Measurements from ENCODE around the gene SDK2.

Gene SDK2

GRCh38 chr17:73410586-73411312 lies 233.5 kb downstream of the SDK2 start:
- no peak for DNase-seq

DNA sequence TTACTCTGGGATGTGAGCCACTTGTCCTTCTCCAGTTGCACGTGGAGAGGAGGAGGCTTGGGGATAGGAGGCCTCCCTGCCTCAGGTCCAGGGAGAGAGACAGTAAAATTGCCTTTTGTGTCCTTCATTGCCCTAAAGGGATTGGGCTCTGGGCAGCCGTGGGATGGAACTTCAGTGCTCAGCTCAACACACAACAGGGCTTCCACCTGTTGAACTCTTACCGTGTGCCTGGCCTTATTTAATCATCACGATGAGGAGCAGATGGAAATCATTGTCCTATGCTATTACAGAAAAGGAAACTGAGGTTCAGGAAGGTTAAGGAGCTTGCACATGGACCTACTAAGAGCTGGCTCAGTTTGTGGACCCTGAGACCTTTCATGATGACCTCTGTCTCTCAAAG lies 240.0 kb downstream of the SDK2 start:
- peak; percentile 94 for DNase-seq

GRCh38 chr17:73402466-73402865 lies 241.8 kb downstream of the SDK2 start:
- no peak for DNase-seq

GRCh38 chr17:73401911-73402310 lies 242.3 kb downstream of the SDK2 start:
- peak; percentile 37 for DNase-seq

DNA sequence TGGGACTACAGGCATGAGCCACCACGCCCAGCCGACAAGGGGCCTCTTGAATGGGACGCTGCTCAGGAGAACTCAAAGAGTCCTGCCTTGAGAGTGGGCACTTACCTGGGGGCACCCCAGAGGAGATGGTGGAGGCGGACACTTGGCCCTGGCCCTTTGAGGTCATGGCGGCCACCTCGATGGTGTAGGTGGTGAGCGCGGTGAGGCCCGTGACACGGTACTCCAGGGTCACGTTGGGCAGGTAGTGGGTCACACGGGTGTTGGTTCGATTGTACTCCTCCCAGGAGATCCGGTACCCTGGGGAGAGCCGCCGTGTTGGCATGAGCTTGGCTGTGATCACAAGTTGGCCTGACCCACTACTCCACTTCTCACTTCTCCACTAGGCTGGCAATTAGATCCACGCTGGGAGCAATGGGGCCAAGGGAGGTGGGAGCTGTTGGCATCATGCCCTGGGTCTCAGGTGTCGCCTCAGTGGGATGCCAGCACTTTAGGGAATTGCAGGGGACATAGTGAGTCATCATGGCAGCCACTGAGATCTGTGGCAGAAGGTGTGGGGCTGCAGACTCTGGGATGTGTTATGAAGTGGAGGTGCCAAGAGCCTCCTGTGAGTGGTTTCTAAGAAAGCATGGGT lies 243.2 kb downstream of the SDK2 start:
- DNase-seq, result no peak

GRCh38 chr17:73399056-73399455 lies 245.2 kb downstream of the SDK2 start:
- DNase-seq, result no peak

DNA sequence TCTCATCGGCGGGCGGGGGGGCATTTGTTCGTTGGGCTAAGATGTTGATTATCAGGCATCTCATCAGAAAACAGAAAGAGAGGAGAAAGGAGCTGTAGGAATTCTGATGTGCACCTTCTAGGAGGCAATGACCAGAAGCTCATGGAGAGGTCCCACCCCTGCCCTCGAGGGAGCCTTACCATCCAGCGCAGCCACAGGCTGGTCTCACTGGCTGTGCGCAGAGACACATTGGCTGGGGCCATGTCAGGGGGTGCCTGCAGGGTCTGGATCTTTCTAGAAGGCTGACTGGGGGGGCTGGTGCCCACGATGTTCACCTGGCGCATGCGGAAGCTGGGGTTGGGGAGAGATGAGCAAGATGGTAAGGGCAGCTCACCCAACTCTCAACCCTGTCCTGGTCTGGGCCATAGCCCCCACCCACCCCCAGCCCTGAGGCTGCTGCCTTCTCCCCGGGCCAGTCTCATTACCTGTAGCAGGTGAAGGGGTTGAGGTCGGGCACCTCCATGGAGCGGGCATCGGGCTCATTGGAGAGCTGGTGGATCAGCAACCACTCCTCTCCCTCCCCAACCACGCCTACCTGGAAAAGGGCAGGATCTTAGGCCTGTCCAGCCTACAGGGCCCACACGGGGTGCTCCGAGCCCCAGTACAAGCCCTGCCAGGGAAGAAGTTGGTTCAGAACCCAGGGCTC lies 246.2 kb downstream of the SDK2 start:
- DNase-seq, result no peak

DNA sequence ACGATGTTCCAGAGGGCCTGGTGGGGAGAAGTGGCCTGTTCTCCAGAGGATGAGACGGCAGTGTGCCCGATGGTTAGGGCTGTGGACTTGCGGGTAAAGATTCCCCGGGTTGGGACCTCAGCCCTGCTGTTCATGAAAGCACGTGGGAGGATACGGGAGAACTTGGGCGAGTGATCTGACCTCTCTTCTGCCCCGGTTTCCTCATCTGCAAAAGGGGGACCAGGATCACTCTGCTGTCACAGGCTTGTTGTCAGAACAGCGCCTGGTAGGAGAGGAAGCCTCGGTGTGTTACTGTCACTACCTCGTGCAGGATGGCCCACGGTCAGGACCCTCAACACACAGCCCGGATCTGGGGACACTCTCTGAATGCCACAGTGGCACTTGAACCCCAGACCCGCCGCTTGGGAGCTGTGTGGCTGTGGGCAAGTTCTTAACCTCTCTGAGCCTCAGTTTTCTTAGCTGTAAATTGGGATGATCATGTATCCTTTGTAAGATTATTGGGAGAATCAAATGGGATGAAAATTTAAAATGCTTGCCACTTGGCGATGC lies 246.9 kb downstream of the SDK2 start:
- DNase-seq, result no peak

DNA sequence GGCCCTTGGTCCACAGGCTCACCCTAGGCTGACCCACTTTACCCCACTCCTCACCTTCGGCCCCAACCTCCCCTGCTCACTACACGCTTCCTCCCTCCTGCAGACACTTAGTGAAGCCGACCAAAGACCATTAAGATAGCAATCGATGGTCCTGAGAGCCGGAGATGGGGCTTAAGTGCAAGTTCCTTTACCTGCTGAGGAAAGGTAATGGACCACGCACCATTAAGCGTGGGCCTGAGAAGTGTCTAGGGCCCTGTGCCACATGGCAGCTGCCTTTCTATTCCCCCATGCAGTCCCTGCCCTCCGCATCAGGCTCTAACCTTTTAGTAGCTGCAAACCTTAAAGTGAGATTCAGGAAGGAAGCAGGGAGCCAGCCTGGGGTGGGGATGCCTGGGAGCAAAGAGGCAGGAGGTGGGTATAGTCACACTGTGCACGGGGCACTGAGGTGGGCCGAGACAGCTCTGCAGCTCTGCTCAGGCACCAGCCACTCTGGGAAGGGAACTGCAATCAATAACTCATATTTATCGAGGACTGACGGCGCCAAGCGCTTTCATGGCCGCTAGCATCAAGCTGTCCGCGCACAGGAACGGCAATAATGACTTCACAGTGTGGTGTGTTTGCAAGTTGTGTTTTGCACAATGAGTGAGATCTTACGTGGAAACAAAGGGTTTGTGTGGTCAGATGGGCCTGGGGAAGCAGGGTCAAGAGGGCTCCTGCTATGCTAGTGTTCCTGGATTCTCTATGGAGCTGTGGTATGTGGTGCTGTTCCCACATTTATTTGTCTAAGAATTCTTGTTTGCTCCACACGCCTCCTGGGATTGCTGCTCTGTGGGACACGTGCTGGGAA lies 247.6 kb downstream of the SDK2 start:
- peak; percentile 23 for DNase-seq

DNA sequence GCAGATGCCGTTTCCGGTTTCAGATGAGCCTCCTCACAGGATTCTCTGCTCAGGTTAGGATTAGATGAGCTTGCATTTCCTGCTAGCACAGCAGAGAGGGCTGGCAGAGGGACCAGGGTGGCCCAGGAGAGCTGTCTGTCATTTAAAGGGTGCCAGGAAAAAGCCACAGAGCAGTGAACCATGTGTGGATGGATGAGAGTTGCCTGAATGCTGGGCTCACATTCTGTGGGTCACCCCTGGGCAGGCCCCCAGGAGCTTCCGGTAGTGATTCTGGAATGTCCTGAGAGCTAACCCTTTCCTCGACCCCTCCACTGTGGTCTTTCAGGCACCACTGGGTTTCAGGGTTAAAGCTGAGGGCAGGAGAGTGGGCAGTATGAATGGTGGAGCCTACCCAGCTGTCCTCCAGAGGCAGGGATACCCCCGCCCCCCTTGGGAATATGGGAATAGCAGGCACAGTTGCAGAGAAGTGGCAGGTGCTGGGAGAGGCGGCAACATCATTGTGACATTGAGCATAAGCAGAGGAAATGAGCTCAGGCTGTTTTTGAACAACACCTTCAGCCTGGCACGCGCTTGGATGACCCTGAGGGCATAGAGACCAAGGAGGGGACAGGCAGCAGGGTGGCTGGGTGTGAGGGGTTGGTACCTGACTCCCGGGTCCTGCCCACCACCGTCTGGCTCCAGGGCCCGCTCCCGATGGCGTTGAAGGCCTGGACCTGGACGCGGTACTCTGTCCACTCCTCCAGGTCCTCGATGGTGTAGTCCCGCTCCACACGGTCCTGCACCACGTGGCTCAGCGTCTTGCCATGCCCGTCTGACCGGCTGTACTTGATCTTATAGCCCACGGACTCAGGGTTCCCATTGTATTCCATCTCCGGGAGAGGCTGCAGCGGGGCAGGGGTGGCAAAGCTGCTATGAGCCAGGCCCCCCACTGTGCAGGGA lies 249.5 kb downstream of the SDK2 start:
- DNase-seq, result peak; percentile 60

DNA sequence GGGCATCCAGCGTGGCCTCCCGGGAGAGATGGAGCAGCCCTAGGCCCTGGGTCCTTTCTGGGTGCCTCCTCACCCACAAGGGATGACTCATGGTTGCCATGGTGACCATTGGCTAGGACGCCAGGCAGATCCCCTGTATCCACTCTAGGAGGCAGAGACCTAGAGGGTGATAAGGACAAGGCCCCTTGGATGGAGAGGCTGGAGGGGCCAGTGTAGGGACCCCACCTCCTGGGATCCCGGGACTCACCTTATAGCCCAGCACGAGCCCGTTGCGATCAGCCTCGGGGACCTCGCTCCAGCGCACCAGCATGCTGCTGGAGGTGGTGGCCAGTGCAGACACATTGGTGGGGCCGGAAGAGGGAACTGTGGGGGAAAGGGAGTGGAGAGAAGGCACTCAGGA lies 250.3 kb downstream of the SDK2 start:
- no peak for DNase-seq

GRCh38 chr17:73393381-73393780 lies 250.9 kb downstream of the SDK2 start:
- no peak for DNase-seq

- DNase-seq, result no peak
These were observed 252.6 kb downstream of the SDK2 start for GRCh38 chr17:73391331-73392265.

DNA sequence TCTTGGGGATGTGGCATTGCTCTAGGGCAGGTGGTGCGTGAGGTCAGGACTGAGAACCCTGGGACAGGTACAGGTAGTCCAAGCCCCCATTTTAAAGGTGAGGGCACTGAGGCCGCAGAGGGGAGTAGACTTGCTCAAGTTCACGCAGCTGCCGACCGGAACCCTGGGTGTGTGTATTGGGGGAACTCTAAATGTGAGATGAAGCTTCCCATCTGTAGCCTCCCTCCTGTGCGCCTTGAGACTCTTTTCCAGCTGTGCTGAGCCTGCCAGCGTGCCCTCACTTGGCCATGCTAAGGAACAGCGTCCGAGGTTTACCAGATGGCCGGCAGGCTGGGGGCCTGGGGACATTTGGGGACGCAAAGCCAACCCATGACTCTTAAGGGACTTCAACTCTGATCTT lies 253.4 kb downstream of the SDK2 start:
- DNase-seq, result no peak

- DNase-seq, result no peak
These were observed 254.0 kb downstream of the SDK2 start for GRCh38 chr17:73390221-73390620.

DNA sequence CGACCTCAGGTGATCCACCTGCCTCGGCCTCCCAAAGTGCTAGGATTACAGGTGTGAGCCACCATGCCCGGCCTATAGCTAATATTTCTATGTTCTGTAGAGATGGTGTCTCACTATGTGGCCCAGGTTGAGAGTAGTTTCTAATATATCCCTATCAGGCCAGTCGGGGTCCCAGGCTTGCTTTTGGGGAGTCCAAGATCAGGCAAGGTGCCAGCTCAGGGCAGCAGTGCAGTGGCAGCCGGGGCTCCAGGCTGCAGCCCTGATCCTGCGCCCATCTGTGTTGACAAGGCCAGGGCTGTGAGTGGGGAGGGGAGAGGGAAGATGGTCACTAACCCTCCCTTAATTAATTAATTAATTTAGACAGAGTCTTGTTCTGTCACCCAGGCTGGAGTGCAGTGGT lies 254.8 kb downstream of the SDK2 start:
- no peak for DNase-seq

GRCh38 chr17:73388578-73388905 lies 255.7 kb downstream of the SDK2 start:
- DNase-seq, result no peak

- DNase-seq, result no peak
These were observed 256.3 kb downstream of the SDK2 start for GRCh38 chr17:73387746-73388577.

GRCh38 chr17:73386561-73386960 lies 257.7 kb downstream of the SDK2 start:
- DNase-seq, result no peak

DNA sequence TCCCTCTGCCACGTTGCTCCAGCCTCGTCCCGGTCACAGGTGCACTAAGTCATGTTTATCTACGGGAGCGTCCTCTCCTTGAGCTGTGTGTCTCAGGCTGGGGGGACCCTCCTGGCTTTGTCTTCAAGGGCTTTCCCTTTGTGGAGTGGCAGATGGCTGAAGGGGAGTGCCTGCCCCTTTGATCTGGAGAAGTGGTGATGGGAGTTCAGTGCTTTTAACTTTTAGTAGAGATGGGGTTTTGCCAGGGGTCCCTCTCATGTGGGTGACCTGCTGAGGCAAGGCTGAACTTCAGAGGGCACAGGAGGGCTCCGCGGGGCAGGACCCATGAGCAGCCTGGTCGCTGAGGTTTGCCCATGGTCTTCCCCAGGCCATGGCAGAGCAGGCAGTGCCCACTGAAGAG lies 259.3 kb downstream of the SDK2 start:
- peak; percentile 44 for DNase-seq

All from NCI-H510A treated with DMSO at 0.1 percent for 48 hours (cell line).